K562 (cell line): ENCODE results near the gene PRKAG2. TPM values are rescaled to one million over a fixed set of nuclear protein-coding genes. Genes with fewer than 3 reads are reported as not detected.

ENCODE experiments used
- ATAC-seq: fragments of 200-7000 bp; cut with Tn5 transposase; 3 replicates; pipeline ENCODE4 v1.9.1; 2020; ENCODE audit warnings: moderate library complexity
- BruUV-seq: library from RNA; stranded (reverse); fragments of 400-500 nt; replicated peaks from 2 replicates; lab custom pipeline; 2021; lab: Mats Ljungman, UMichigan
- CTCF ChIA-PET: fragments of 300-600 bp; formaldehyde crosslinking; extraction: SDS; loops from one replicate; lab custom pipeline; 2021; ENCODE audit warnings: low intra/inter-chr PET ratio; lab: Yijun Ruan, JAX
- POLR2A ChIA-PET: fragments of 300-600, 350-650 bp; sonication (Branson Sonifier 250); formaldehyde crosslinking; extraction: SDS; loops from one replicate; lab custom pipeline; 2021; ENCODE audit warnings: antibody characterized with exemption, inconsistent platforms; lab: Yijun Ruan, JAX
- DNase-seq, 4 experiments: peaks; one replicate each; pipeline versions ENCODE4 v3.0.0 to v3.0.0-alpha.2; 2011 to 2018; ENCODE audit warnings: low spot score in 3 of 4, mixed read lengths in 3 of 4; ENCODE audit errors: extremely low read depth in 1 of 4
- FAIRE-seq: peaks from 2 replicates; lab custom pipeline; 2011; peaks lifted over from hg19 to GRCh38; lab: Jason Lieb, UNC
- H2AFZ ChIP-seq: 2 replicates; pipeline ENCODE4 v1.6.0; 2011; ENCODE audit warnings: low read depth, low read length, control low read depth, inconsistent platforms
- H3K27ac ChIP-seq: fragments of 200-600 bp; 3 replicates; pipeline ENCODE4 v1.8.0; 2011; ENCODE audit warnings: low read depth, mild to moderate bottlenecking, control low read depth, inconsistent platforms, low read length, moderate library complexity, mixed read lengths; ENCODE audit errors: extremely low read depth
- H3K27me3 ChIP-seq, 2 experiments: fragments of 300-600 bp in 1 of 2; 2 replicates in 1 of 2; 3 replicates in 1 of 2; pipeline versions ENCODE4 v1.6.0 to v1.8.0; 2011; ENCODE audit warnings: inconsistent platforms in 2 of 2, low read length in 2 of 2, mild to moderate bottlenecking in 1 of 2, mixed read lengths in 1 of 2, moderate library complexity in 1 of 2; ENCODE audit not compliant: control insufficient read depth in 2 of 2, insufficient read depth in 2 of 2
- H3K36me3 ChIP-seq: fragments of 300-600 bp; 3 replicates; pipeline ENCODE4 v1.8.0; 2011; ENCODE audit warnings: mild to moderate bottlenecking, low read length, inconsistent platforms; ENCODE audit not compliant: control insufficient read depth, insufficient read depth
- H3K4me1 ChIP-seq, 2 experiments: fragments of 200-600 bp in 1 of 2; replicated peaks in 1 of 2; 2 replicates in 1 of 2; 3 replicates in 1 of 2; pipeline versions ENCODE4 v1.5.1 to v1.8.0; 2011; ENCODE audit warnings: inconsistent platforms in 2 of 2, low read length in 2 of 2, mild to moderate bottlenecking in 1 of 2, mixed read lengths in 1 of 2, moderate library complexity in 1 of 2; ENCODE audit not compliant: control insufficient read depth in 2 of 2, insufficient read depth in 2 of 2
- H3K4me2 ChIP-seq: 2 replicates; pipeline ENCODE4 v1.6.1; 2011; ENCODE audit warnings: low read length, control low read depth, inconsistent platforms, mixed read lengths; ENCODE audit not compliant: insufficient read depth
- H3K4me3 ChIP-seq: fragments of 200-600 bp; sonication (generic), shearing (Covaris generic); 2 replicates; pipeline ENCODE4 v1.5.1; 2016; ENCODE audit warnings: control low read depth, inconsistent platforms
- H3K79me2 ChIP-seq: fragments of 200-600 bp; 3 replicates; pipeline ENCODE4 v1.8.0; 2011; ENCODE audit warnings: low read length, inconsistent platforms; ENCODE audit not compliant: control insufficient read depth, insufficient read depth
- H3K9ac ChIP-seq, 2 experiments: 2 replicates each; pipeline versions ENCODE4 v1.6.0 to v1.6.1; 2011; ENCODE audit warnings: low read depth in 2 of 2, low read length in 2 of 2, control low read depth in 1 of 2, inconsistent platforms in 1 of 2, mild to moderate bottlenecking in 1 of 2, mixed read lengths in 1 of 2; ENCODE audit not compliant: insufficient read depth in 1 of 2
- H3K9me1 ChIP-seq: one replicate; pipeline ENCODE4 v1.6.0; 2011; ENCODE audit warnings: inconsistent platforms, mild to moderate bottlenecking, low read length, moderate library complexity; ENCODE audit not compliant: control insufficient read depth, insufficient read depth
- H3K9me3 ChIP-seq: replicated peaks from 2 replicates; pipeline ENCODE4 v1.5.1; 2011; ENCODE audit warnings: low read depth, low read length, inconsistent platforms; ENCODE audit not compliant: control insufficient read depth, insufficient read depth
- H4K20me1 ChIP-seq: replicated peaks from 2 replicates; pipeline ENCODE4 v1.6.1; 2011; ENCODE audit warnings: low read length, inconsistent platforms, mixed read lengths; ENCODE audit not compliant: control insufficient read depth, insufficient read depth
- ARHGAP35 ChIP-seq: fragments of 450-650 bp; IDR thresholded peaks from 2 replicates; pipeline ENCODE4 v1.6.1; 2018; ENCODE audit not compliant: partially characterized antibody
- CREB3 ChIP-seq: fragments of 450-650 bp; conservative IDR thresholded peaks from 2 replicates; pipeline ENCODE4 v1.6.1; 2016; ENCODE audit warnings: missing genetic modification characterization, low read depth, mild to moderate bottlenecking, missing compliant biosample characterization, moderate library complexity
- ILK ChIP-seq: fragments of 450-650 bp; IDR thresholded peaks from 2 replicates; pipeline ENCODE4 v1.6.1; 2016; ENCODE audit warnings: missing genetic modification characterization, low read depth, mild to moderate bottlenecking, missing compliant biosample characterization, moderate library complexity, borderline replicate concordance
- PCBP1 ChIP-seq: fragments of 200-400 bp; formaldehyde crosslinking; IDR thresholded peaks from 2 replicates; pipeline ENCODE4 v1.6.1; 2018; ENCODE audit warnings: mild to moderate bottlenecking, low read depth, low read length; ENCODE audit not compliant: poor library complexity, severe bottlenecking
- TAF15 ChIP-seq: fragments of 200-400 bp; formaldehyde crosslinking; IDR thresholded peaks from 2 replicates; pipeline ENCODE4 v1.6.1; 2017; ENCODE audit warnings: mild to moderate bottlenecking, low read depth, low read length, moderate library complexity
- TBP ChIP-seq: optimal IDR thresholded peaks from 2 replicates; pipeline ENCODE3; 2011; ENCODE audit warnings: low read depth, low read length, improper control_type of control experiment
- TFAM ChIP-seq: fragments of 250-450 bp; sonication (Bioruptor Pico); conservative IDR thresholded peaks from 2 replicates; pipeline ENCODE4 v1.5.0; 2021; ENCODE audit warnings: mild to moderate bottlenecking, moderate library complexity
- ZNF165 ChIP-seq: fragments of 250-450 bp; sonication (Bioruptor Pico); IDR thresholded peaks from 2 replicates; pipeline ENCODE4 v1.4.0; 2020; ENCODE audit warnings: borderline replicate concordance
- ZNF79 ChIP-seq: fragments of 250-450 bp; sonication (Bioruptor Pico); IDR thresholded peaks from 2 replicates; pipeline ENCODE4 v1.4.0; 2020; ENCODE audit warnings: low read depth, mild to moderate bottlenecking, moderate library complexity
- WGBS: fragments of 100-300 bp; shearing (Covaris generic); methylation state at CpG from one replicate; pipeline ENCODE4 v1.1.6; 2016; ENCODE audit warnings: low coverage, mixed read lengths; ENCODE audit not compliant: insufficient coverage; ENCODE audit errors: missing lambda C conversion rate; 5-methylcytosine and 5-hydroxymethylcytosine counted together
- in situ Hi-C: fragments of 300-500 bp; cut with MboI; formaldehyde crosslinking; loops from 4 replicates; pipeline ENCODE4 v1.15.0; 2018; ENCODE audit warnings: inconsistent platforms, mixed read lengths
- intact Hi-C: fragments of 100-400 bp; cut with micrococcal nuclease; formaldehyde crosslinking; loops from 2 replicates; pipeline ENCODE4 v1.14.2; 2022
- polyA plus RNA-seq, 8 experiments: library from polyadenylated mRNA; depleted of rRNA in 4 of 8; stranded (reverse) in 5 of 8; unstranded in 3 of 8; fragments of >200 nt; fragmentation: Nextera tagmentation in 2 of 8; fragmentation: Illumina TruSeq in 1 of 8; extraction: Ambion mirVana in 2 of 8; extraction: Trizol in 1 of 8; gene quantifications; 2 replicates each; pipeline versions ENCODE4 v1.2.1 to v1.2.3, GENCODE V29; 2011 to 2014; ENCODE audit warnings: inconsistent platforms in 1 of 8, missing spikeins in 1 of 8
- total RNA-seq, 7 experiments: library from RNA; depleted of rRNA in 6 of 7; stranded (reverse); fragments of >200 nt in 6 of 7; fragmentation: Illumina TruSeq in 2 of 7; extraction: Trizol in 2 of 7; gene quantifications; 2 replicates each; pipeline versions ENCODE4 v1.2.1 to v1.2.3, GENCODE V29; 2011 to 2021; ENCODE audit warnings: low replicate concordance in 1 of 7

The PRKAG2 gene
- total and polyA plus RNA-seq, 9 of the 15 experiments (the other 6 are each of a cell fraction or from before 2014, with no cell fraction given) = 0.99 to 5.6 (median 3.3) TPM

GRCh38 chr7:151678227-151678604 is 198.7 kb downstream of the PRKAG2 start:
- no peaks in the 10 kb centered on the region for H4K20me1 ChIP-seq
- no peak for FAIRE-seq
- H3K4me3 ChIP-seq = no peak overlapping the region
- H3K9me3 ChIP-seq = no peaks in the 10 kb centered on the region
- no peak for ATAC-seq
- no peak overlapping the region for H3K4me2 ChIP-seq
- ChIA-PET CTCF (no interaction called here), POLR2A (no interaction called here)
- H3K27ac ChIP-seq = no peak overlapping the region
- 9% methylated on average over 6 of the region's 6 CpGs for WGBS
- H3K36me3 ChIP-seq = no peaks in the 10 kb centered on the region
- DNase-seq = no peak
- in situ Hi-C loops = no loop called here
- H2AFZ ChIP-seq = no peak overlapping the region
- no peaks in the 10 kb centered on the region for H3K79me2 ChIP-seq
- H3K4me1 ChIP-seq = peaks cover 0 to 7% of the 10 kb centered on the region in 2 experiments; a peak in 1 of 5 replicates
- no peaks in the 10 kb centered on the region for H3K9me1 ChIP-seq
- BruUV-seq = no TSS peak
- intact Hi-C loops = no loop called here
- TF ChIP-seq TFAM (CRISPR knock-in tag) (no peak), ZNF79 (no peak), TAF15 (no peak), ILK (tag) (no peak), ARHGAP35 (no peak), CREB3 (tag) (no peak), PCBP1 (no peak), ZNF165 (no peak), TBP (no peak)
- TF ChIP-seq, all 486 proteins: peak for 0
- no peak overlapping the region for H3K9ac ChIP-seq
- peaks cover 60 to 77% of the 10 kb centered on the region in 2 experiments for H3K27me3 ChIP-seq
